Stimulated activated CD4-positive, alpha-beta T cell treated with anti-CD3 and anti-CD28 coated beads, Interleukin-12 subunit alpha, Interleukin-12 subunit beta, amount 100 ng/mL, for 24 hours (primary cell): ENCODE data around the gene CHAC2.
"Not testable (repeated sequence)": the region's sequence is repeated elsewhere in the genome, so short reads cannot be mapped to it uniquely, and the experiment has no call there.

Source experiments
- DNase-seq, 2 experiments: peaks; one replicate each; pipeline ENCODE4 v3.0.0-alpha.2; 2020; ENCODE audit warnings: low read depth in 2 of 2

Gene CHAC2

DNA sequence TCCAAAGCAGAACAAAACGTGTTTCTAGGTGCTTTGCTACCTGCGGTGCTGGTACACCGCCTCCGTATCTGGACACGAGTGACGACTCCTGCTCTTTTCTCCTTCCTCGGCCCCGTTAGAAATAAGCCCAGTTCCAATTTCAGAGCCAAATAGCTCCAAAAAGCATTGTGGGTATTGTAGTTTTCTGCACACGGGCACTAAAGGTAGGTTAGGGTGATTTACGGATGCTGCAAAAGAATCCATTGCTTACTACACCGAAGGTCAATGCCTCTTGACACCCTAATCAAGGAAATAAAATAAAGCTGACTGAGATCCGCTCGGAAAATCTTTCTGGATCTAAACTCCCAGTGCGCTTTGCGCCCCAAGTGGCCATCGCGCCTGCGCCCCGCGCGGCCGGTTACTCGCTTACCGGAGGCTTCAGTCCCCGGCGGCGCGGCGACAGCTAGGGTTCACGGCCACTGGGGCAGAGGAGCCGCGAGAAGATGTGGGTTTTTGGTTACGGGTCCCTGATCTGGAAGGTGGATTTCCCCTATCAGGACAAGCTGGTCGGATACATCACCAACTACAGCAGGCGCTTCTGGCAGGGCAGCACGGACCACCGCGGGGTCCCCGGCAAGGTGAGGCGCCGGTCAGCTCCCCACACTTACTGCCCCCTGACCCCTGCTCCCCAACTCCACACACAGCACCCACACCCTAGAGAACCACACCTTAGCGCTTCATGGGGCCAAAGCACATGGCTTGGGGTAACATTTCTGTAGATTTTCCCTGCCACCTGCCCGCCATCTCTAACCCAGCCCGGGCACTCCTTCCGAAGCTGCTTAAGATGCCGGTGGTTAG, at the start of gene CHAC2:
TSS of gene CHAC2 (plus strand) at position 400 of the 837 bp plus-strand sequence. CDS start at position 483, 83 bp downstream.
- peak; percentile 77 to 81 for DNase-seq

DNA sequence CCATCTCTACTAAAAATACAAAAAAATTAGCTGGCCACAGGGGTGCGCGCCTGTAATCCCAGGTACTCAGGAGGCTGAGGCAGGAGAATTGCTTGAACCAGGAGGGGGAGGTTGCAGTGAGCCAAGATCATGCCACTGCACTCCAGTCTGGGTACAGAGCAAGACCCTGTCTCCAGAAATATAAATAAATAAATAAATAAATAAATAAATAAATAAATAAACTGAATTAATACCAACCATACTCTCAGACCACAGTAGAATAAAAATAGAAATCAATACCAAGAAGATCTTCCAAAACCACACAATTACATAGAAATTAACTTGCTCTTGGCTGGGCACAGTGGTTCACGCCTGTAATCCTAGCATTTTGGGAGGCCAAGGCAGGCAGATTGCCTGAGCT, 46.7 kb upstream of the CHAC2 start:
- not testable (repeated sequence) for DNase-seq

DNA sequence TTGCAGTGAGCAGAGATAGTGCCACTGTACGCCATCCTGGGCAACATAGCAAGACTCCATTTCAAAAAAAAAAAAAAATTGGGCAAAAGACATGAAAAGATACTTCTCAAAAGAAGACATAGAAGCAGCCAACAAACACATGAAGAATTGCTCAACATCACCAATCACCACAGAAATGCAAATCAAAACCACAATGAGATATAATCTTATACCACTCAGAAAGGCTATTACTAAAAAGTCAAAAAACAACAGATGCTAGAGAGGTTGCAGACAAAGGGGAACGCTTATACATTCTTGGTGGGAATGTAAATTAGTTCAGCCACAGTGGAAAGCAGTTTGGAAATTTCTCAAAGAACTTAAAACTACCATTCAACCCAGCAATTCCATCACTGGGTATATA, 43.1 kb upstream of the CHAC2 start:
- no peak for DNase-seq

DNA sequence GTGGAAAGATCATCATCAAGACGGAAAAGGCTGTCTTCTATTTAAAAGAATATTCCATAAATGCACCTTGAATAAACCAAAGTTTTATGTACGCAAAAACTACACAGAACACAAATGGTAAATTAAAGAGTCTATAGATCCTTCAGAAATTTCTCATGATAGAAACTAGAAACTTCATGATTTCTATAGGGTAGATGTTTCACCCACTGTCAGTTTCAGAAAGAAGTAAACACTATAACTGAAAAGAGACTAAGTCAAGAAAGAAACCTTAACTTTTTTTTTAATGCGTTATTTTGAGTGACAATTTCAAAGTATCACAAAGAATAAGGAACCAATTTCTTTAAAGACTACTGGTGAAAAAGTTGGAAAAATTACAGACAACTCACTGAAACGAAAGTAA, 41.9 kb upstream of the CHAC2 start:
- no peak for DNase-seq

DNA sequence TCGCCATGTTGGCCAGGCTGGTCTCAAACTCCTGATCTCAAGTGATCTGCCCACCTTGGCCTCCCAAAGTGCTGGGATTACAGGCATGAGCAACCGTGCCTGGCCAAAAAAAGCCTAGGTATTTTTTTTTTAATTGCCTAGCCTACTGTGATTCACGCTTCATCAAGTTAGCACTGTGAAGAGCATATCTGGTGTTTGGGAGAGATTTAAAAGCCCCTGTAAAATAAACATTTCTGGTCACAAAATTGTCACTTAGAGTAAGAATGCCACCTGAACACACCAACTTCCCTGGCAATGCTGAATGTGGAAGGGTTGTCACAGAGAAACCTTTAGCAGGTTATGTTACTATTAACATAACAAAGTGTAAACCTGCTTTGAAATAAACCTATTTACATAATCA, 39.7 kb upstream of the CHAC2 start:
- DNase-seq = no peak

DNA sequence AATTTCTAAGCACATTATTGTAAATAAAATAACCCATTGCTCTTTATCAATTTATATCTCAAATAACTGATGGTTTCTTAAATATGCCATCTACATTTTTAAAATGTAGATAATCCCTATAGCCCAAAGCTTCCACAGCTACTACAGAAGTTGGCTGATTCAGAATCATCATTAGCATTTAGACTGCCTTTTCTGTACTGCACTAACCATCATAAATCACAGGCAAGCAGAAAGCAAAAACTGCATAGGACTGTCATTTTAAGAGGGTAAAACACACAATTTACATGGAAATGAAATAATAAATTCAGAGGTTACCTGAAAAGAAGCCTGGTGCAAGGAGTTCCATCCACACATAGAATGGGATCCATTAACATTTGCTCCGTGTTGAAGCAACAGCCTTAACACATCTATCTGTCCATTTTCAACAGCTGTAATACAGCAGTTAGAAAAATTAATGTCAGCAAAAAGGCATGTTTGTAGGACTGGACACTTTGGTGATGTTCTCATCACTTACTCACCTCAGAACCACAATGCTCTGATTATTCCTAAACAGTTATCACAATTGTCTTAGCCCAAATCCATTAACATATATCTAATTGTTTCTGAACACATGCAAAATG, 38.4 kb upstream of the CHAC2 start:
- DNase-seq = no peak

DNA sequence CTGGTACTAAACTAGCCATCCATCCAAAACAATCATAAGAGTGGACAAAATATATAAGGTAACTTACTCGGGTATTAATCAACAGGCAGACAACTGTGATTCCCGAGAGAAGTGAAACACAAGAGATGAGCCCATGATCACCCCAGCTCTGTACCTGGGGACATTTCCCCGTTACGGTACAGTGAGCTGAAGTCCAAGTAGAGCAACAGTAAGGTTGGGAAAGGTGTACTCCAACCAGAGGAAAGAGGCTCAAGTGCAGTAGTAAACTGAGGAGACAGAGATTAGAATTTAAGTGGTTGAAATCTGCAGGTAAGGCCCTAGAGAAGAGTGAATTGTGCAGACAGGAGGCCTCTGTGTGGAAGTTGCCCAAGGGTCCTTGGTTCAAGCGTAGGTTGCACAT, 30.5 kb upstream of the CHAC2 start:
- no peak for DNase-seq

DNA sequence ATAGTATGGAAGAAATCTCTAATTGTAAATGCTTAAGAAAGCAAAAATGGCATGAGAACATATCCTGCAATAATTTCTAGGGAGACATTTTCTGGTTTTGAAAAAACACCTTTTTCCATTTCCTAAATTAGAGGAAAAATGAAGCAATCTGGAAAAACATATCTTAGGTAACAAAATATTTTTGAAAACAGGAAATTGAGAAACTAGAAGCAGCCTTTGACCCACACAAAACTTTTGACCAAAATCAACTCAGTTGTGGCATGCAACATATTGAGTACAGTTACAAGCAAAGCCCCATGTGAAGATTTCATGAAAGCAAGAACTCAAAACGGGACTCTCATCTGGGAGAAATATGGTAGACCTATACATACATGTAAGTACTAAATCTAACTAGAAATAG, 28.6 kb upstream of the CHAC2 start:
- DNase-seq = no peak

DNA sequence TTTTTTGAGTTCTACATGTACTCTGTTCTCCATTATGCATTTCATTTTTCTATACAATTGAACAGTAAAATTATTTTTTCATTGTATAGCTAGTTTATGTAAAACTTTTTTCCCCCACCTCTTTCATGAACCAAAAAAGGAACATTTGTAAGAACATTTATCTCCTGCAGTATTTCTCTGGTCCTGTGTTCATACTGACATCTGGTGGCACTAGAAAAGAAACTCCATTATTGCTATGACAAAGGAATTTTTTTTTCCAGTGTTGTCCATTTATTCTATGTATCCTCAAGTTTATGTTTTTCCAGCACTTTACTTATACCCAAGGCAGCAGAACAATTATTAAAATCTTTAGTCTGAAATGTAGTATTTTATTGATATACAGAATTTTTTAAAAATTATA, 27.4 kb upstream of the CHAC2 start:
- DNase-seq = no peak

DNA sequence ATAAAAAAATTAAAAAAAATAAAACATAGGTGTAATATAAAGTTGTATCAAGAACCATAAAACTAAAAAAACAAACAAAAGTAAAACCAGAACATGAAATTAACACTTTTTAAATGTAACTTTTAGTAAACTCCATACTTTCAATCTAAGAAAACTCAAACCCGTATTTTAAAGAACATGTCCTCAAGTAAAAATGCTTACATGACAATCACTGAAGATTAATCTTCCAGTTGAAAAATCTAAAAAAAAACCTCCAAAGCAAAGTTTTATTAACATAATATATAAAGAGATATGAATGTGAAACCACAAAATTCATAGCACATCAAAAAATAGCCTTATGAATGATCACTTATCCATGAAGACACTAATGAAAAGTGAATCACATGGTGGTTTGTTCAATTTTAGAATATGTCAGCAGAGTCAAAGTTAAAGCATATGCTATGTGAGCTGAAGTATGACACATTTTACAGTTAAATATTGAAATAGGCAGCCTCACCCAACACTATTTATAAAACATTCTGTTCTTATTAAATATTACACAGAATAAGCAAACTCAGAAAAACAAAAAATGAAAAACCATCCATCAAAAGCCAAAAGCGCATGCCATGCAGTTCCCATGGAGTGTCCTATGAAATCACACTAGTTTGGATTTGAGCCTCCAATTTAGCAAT, 23.1 kb upstream of the CHAC2 start:
- DNase-seq = no peak

DNA sequence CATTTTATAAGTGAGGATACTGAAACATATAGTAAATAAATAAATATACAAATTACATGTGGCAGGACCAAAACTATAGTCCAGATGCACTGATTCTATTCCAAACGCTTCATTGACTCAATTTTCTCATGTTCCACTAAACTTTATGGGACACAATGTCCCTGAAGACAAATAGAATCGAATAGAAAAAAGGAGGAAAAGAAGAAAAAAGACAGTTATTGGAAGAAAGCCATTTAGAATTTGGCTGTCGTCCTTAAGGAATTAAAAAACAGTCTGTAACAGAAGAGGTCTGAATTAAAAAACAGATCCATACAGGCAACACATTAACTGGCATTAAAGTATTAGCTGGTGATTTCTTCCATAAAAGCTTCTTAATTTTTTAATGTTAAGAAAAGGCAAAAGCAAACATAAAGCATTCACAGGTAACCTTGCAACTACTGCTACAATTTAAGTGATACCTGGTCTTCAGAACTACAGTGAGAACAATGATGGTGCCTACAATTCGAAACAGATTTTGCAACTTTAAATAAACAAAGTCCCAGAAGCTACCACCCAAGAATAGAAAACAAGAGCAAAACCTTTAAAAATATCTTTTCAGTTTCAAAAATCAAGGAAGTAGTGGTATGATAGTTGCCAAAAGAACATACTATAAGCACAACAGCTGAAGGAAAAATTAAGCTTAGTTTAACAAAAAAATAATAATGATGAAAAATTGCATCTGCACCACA, 17.4 kb upstream of the CHAC2 start:
- DNase-seq = no peak

DNA sequence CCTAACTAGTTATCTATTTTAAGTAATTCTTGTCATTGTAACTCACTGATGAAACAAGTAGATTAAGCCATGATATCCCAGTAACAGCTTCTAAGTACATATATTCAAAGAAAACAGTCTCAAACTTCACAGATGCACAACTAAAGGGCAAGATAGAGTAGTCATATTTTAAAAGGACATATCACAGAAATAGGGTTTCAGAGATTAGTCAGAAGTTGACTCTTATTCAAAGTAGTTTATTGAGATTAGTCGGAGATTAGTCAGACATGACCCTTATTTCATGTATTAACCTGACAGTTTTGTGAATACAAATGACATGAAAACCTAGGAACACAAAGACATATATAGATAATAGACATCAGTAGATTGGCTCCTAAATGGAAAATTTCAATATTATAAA, 15.9 kb upstream of the CHAC2 start:
- DNase-seq = no peak

DNA sequence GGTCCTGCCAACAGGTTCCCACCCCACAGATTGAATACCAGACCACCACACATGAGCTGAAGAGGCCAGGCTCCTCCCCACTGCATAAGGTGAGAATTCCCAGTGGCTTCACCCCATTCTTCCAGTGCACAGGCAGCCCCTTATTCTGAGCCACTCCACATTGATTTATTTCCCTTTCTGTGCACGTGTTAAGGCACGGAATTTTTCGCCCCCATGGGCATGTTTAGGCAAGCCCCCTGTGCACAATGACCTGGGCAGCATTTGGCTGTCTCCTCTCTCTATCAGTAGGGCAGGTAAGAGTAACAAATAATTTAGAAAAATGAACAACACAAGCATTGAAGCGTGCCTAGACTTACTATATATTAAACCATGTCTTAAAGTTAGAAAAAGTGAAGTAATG, 15.2 kb upstream of the CHAC2 start:
- DNase-seq = no peak

DNA sequence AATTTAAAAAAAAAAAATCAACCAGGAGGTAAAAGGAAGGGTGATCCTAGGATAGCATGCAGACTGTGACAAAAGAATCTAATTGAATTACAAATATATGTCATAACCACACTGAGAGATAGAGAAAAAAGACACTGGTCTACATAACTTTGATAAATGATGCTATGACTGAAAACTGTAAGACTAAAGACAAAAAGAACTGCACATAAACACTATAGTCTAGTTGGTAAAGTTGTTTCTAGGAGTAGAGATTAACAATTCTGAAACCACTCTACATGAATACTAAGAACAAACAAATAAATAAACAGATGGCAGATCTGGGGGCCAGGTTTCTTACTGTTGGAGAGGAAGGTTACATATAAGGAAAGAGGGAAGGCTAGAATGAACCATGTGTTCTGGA, 14.6 kb upstream of the CHAC2 start:
- no peak for DNase-seq

DNA sequence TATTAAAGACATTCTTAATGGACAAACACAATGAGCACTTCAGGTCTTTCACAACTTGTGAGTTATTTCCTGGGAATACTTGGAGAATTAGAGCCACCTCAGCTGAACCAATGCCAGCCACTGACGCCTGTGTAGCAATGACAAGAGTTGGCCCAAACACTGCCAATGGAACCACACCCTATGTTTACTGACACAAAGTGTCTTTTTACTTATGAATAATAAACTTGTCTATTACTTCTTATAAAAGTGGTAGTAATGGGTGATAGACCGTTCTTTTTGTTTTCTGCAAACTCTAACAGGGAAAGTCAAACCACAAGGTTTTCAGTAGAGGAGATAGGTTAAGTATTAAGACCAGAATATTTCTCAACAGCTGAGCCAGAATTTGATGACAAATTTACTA, 12.5 kb upstream of the CHAC2 start:
- no peak for DNase-seq

DNA sequence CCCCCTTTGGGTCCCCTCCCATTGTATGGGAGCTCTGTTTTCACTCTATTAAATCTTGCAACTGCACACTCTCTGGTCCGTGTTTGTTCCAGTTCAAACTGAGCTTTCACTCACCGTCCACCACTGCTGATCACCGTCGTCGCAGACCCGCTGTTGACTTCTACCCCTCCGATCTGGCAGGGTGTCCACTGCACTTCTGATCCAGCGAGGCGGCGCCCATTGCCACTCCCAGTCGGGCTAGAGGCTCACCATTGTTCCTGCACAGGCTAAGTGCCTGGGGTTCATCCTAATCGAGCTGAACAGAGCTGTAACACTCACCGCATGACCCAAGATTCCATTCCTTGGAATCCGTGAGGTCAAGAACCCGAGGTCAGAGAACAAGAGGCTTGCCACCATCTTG, 11.0 kb upstream of the CHAC2 start:
- no peak for DNase-seq

DNA sequence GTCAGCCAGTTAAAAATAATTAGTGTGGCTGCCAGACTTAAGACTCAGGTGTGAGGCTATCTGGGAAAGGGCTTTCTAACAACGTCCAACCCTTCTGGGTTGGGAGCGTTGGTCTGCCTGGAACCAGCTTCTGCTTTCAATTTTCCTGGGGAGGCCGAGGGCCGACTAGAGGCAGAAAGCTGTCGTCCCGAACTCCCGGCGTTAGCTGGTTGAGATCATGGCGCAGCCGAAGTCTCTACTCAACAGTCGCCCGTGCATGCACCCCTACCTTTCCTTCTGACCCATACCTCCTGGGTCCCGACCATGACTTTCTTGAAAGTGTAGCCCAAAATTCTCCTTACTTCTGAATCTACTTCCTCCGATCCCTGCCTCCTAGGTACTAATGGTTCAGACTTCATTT, 10.4 kb upstream of the CHAC2 start:
- not testable (repeated sequence) for DNase-seq

DNA sequence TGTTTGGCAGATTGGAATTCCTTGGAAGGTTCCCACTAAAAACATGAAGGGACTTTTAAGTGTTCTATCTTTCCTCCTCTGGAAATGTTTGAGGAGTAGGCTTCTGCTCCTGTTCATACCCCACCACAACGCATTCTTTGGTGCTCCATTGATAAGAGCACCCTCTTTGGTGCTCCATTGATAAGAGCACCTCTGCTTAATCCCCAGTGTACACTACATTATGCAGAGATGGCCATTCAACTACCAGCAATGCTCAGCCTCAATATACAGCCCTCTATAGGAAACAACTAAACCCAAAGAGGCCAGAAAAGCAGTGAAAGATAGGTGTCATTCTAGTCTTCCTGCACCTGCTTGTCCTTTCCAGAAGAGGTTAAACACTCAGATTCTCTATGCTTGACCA, 1.8 kb upstream of the CHAC2 start:
- DNase-seq = no peak

DNA sequence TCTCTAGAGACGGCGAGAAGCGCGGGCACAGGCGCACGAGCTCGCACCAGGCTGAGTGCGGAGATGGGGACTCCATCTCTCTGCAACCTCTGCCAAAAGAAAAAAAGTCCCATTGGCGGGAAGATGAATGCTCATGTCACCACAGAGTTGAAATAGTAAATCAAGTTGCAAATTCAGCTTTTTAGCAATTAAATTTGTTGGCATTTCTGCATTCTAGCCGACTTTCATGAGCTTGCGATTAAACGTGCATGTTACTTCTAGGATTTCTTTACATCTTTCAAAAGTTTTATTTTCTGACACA, 588 bp downstream of the CHAC2 start:
- no peak for DNase-seq

DNA sequence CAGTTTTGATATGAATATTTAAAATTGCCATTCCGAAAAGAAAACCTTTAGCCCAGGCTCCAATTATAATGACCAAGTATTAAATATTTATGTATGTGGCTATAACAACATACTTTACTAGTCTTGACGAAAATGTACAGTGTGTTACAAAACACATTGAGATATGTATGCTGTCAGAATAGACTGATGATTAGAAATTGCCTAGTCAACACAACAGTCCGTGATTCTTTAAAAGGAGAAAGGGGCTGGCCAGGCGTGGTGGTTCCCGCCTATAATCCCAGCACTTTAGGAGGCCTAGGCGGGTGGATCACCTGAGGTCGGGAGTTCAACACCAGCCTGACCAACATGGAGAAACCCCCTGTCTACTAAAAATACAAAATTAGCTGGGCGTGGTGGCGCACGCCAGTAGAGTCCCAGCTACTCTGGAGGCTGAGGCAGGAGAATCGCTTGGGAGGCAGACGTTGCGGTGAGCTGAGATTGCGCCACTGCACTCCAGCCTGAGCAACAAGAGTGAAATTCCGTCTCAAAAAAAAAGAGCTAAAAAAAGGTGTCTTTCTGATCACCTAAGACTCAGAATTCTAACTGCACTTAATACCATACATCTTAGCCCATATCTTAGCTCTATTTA, 1.8 kb downstream of the CHAC2 start:
- no peak for DNase-seq

DNA sequence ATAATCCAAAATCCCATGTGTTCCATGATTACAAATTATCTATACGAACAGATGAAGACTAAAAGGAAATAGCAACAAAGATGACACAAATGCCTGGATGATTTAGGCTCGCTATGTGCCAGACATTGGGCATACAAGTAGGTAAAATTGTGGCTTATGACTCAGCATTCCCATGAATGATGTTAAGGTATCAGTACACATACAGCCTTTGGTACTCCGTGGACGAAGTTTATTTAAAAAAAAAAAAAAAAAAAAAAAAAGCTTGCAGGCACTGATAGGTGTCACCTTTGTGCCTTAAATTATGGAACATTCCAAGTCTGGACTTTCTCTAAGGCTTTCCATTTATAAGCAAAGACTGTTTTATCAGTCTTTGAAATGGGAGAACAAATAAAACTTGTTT, 2.7 kb downstream of the CHAC2 start:
- no peak for DNase-seq

DNA sequence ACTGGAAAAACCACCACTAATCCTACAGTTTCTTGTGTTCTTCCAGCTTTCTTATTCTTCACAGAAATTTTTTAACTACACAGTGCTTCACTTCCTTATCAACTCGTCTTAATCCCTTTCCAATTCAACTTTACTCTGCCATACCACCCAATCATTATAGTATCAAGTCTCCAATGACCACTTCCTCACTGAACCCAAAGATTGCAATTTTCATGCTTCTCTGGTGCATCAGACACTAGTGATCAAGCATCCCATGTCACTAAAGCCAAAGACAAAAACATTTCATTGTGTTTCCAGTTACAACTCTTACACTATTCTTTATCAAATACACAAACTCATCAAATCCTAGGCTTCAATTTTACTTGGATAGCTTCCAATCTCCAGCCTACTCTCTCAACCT, 9.5 kb downstream of the CHAC2 start:
- no peak for DNase-seq
